PFSK-1 (cell line): ENCODE data around the gene SMARCA4.

Experiments
- FOXP2 ChIP-seq: optimal IDR thresholded peaks from 2 replicates; pipeline ENCODE3; 2011; ENCODE audit warnings: borderline replicate concordance, control low read depth, inconsistent platforms; ENCODE audit not compliant: insufficient read depth; ENCODE audit errors: extremely low read length, extremely low read depth
- POLR2AphosphoS5 ChIP-seq: IDR thresholded peaks from 2 replicates; pipeline ENCODE4 v1.6.1; 2012; ENCODE audit warnings: low read depth, mild to moderate bottlenecking, control low read depth, low read length, moderate library complexity
- SIN3A ChIP-seq: IDR thresholded peaks from 2 replicates; pipeline ENCODE4 v1.6.1; 2012; ENCODE audit warnings: mild to moderate bottlenecking, low read length, moderate library complexity, borderline replicate concordance; ENCODE audit not compliant: insufficient read depth
- TAF1 ChIP-seq: IDR thresholded peaks from 2 replicates; pipeline ENCODE4 v1.6.1; 2012; ENCODE audit warnings: low read length, control low read depth, borderline replicate concordance; ENCODE audit not compliant: insufficient read depth
- TF ChIP-seq, protein P1 (sequence below), 2 experiments: IDR thresholded peaks; 2 replicates each; pipeline versions ENCODE4 v1.6.1 to v1.8.0; 2011 to 2012; ENCODE audit warnings: low read depth in 2 of 2, low read length in 2 of 2, control low read depth in 1 of 2, inconsistent platforms in 1 of 2, mild to moderate bottlenecking in 1 of 2, moderate library complexity in 1 of 2; ENCODE audit not compliant: insufficient read depth in 1 of 2

DNA sequence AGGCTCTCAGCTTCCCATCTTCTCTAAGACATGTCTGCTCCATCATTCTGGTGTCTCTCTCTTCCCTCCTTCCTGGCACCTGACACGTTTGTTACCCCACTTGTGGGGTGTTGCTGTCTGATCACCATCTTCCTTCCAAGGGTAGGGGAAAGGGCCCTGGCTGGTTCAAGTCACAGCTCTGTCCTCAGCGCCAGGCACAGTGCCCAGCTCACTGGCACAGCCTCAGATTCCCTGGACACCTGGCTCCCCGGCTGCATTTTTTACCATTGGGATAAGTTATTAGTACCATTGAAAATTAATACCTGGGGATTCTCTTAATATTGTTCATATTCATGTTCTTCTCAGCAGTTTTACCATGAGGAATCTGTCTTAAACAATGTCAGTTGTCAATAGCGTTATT lies 77.7 kb downstream of the SMARCA4 start:
- TF ChIP-seq, protein P1, sequence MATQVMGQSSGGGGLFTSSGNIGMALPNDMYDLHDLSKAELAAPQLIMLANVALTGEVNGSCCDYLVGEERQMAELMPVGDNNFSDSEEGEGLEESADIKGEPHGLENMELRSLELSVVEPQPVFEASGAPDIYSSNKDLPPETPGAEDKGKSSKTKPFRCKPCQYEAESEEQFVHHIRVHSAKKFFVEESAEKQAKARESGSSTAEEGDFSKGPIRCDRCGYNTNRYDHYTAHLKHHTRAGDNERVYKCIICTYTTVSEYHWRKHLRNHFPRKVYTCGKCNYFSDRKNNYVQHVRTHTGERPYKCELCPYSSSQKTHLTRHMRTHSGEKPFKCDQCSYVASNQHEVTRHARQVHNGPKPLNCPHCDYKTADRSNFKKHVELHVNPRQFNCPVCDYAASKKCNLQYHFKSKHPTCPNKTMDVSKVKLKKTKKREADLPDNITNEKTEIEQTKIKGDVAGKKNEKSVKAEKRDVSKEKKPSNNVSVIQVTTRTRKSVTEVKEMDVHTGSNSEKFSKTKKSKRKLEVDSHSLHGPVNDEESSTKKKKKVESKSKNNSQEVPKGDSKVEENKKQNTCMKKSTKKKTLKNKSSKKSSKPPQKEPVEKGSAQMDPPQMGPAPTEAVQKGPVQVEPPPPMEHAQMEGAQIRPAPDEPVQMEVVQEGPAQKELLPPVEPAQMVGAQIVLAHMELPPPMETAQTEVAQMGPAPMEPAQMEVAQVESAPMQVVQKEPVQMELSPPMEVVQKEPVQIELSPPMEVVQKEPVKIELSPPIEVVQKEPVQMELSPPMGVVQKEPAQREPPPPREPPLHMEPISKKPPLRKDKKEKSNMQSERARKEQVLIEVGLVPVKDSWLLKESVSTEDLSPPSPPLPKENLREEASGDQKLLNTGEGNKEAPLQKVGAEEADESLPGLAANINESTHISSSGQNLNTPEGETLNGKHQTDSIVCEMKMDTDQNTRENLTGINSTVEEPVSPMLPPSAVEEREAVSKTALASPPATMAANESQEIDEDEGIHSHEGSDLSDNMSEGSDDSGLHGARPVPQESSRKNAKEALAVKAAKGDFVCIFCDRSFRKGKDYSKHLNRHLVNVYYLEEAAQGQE (IDR thresholded peaks at IDR 0.05; ENCODE audit: insufficient read depth in 1 of 2, low read depth in 2 of 2, low read length in 2 of 2) = no peak
- TF ChIP-seq POLR2AphosphoS5 (no peak), SIN3A (no peak), TAF1 (no peak), FOXP2 (no peak)
